DND-41 (cell line): Measurements from ENCODE around the gene ASB4.

Experiments
- ATAC-seq: fragments of 200-7000 bp; cut with Tn5 transposase; 3 replicates; pipeline ENCODE4 v1.9.1; 2021; ENCODE audit warnings: low read depth; ENCODE audit not compliant: insufficient read depth
- DNase-seq: peaks from one replicate; pipeline ENCODE4 v3.0.0-alpha.2; 2020
- H2AFZ ChIP-seq: 2 replicates; pipeline ENCODE4 v1.6.0; 2012; ENCODE audit warnings: low read depth, low read length
- H3K27ac ChIP-seq: 2 replicates; pipeline ENCODE4 v1.5.1; 2012; ENCODE audit warnings: low read length, inconsistent platforms
- H3K27me3 ChIP-seq: fragments of 200-600 bp; sonication (generic); 2 replicates; pipeline ENCODE4 v1.6.0; 2012; ENCODE audit warnings: low read length, mild to moderate bottlenecking, inconsistent platforms; ENCODE audit not compliant: insufficient read depth, poor library complexity
- H3K36me3 ChIP-seq: 2 replicates; pipeline ENCODE4 v1.5.1; 2012; ENCODE audit warnings: low read length, inconsistent platforms; ENCODE audit not compliant: insufficient read depth
- H3K4me1 ChIP-seq: 2 replicates; pipeline ENCODE4 v1.5.1; 2012; ENCODE audit warnings: mild to moderate bottlenecking, low read length; ENCODE audit not compliant: insufficient read depth
- H3K4me2 ChIP-seq: 2 replicates; pipeline ENCODE4 v1.6.0; 2012; ENCODE audit warnings: mild to moderate bottlenecking, moderate library complexity, low read length, inconsistent platforms; ENCODE audit not compliant: insufficient read depth
- H3K4me3 ChIP-seq, 2 experiments: fragments of 200-600 bp in 1 of 2; shearing (Covaris generic) in 1 of 2; 2 replicates each; pipeline ENCODE4 v1.5.1; 2012 to 2016; ENCODE audit warnings: inconsistent platforms in 2 of 2, low read length in 2 of 2, mild to moderate bottlenecking in 2 of 2, low read depth in 1 of 2, moderate library complexity in 1 of 2
- H3K79me2 ChIP-seq: 2 replicates; pipeline ENCODE4 v1.6.0; 2012; ENCODE audit warnings: low read length, inconsistent platforms; ENCODE audit not compliant: insufficient read depth
- H3K9ac ChIP-seq: 2 replicates; pipeline ENCODE4 v1.6.0; 2012; ENCODE audit warnings: low read depth, mild to moderate bottlenecking, inconsistent platforms, low read length, moderate library complexity
- H3K9me3 ChIP-seq: 2 replicates; pipeline ENCODE4 v1.5.1; 2012; ENCODE audit warnings: low read length, moderate library complexity, mild to moderate bottlenecking, inconsistent platforms; ENCODE audit not compliant: insufficient read depth, severe bottlenecking
- H4K20me1 ChIP-seq: 2 replicates; pipeline ENCODE4 v1.6.0; 2012; ENCODE audit warnings: low read length; ENCODE audit not compliant: insufficient read depth
- CTCF ChIP-seq: IDR thresholded peaks from 2 replicates; pipeline ENCODE4 v1.5.1; 2012; ENCODE audit warnings: borderline replicate concordance, low read length, moderate library complexity, mild to moderate bottlenecking; ENCODE audit not compliant: poor library complexity, severe bottlenecking; ENCODE audit errors: extremely low read depth
- EZH2 ChIP-seq: IDR thresholded peaks from 3 replicates; pipeline ENCODE4 v1.6.1; 2012; ENCODE audit warnings: borderline replicate concordance, low read depth, mild to moderate bottlenecking, moderate library complexity, low read length, inconsistent platforms; ENCODE audit not compliant: severe bottlenecking

Gene ASB4

GRCh38 chr7:95581467-95581866 is 95.7 kb downstream of the ASB4 start:
- Histone ChIP-seq H3K4me3 (no peak overlapping the region), H3K4me2 (no peak overlapping the region), H3K36me3 (no peaks in the 10 kb centered on the region), H3K27ac (no peak overlapping the region), H2AFZ (no peak overlapping the region), H3K27me3 (no peaks in the 10 kb centered on the region), H3K79me2 (no peaks in the 10 kb centered on the region), H3K9ac (no peak overlapping the region), H3K4me1 (no peaks in the 10 kb centered on the region), H3K9me3 (no peaks in the 10 kb centered on the region), H4K20me1 (no peaks in the 10 kb centered on the region)
- no peak for ATAC-seq
- no peak for DNase-seq
- TF ChIP-seq CTCF (no peak), EZH2 (no peak)

GRCh38 chr7:95582578-95583293 is 97.0 kb downstream of the ASB4 start:
- Histone ChIP-seq H3K27ac (no peak overlapping the region), H3K4me3 (no peak overlapping the region), H3K27me3 (no peaks in the 10 kb centered on the region), H4K20me1 (no peaks in the 10 kb centered on the region), H3K4me1 (no peaks in the 10 kb centered on the region), H3K9ac (no peak overlapping the region), H3K79me2 (no peaks in the 10 kb centered on the region), H3K4me2 (no peak overlapping the region), H2AFZ (no peak overlapping the region), H3K9me3 (no peaks in the 10 kb centered on the region), H3K36me3 (no peaks in the 10 kb centered on the region)
- DNase-seq, result no peak
- ATAC-seq, result no peak
- TF ChIP-seq CTCF (no peak), EZH2 (no peak)

GRCh38 chr7:95583834-95584621 is 98.3 kb downstream of the ASB4 start:
- H3K9me3 ChIP-seq, result no peaks in the 10 kb centered on the region
- no peak overlapping the region for H3K4me2 ChIP-seq
- no peak overlapping the region for H2AFZ ChIP-seq
- no peak for DNase-seq
- H3K4me3 ChIP-seq, result no peak overlapping the region
- H3K79me2 ChIP-seq, result no peaks in the 10 kb centered on the region
- no peak overlapping the region for H3K27ac ChIP-seq
- TF ChIP-seq CTCF, result no peak
- TF ChIP-seq EZH2, result no peak
- no peaks in the 10 kb centered on the region for H3K4me1 ChIP-seq
- H3K9ac ChIP-seq, result no peak overlapping the region
- ATAC-seq, result no peak
- no peaks in the 10 kb centered on the region for H4K20me1 ChIP-seq
- H3K27me3 ChIP-seq, result no peaks in the 10 kb centered on the region
- no peaks in the 10 kb centered on the region for H3K36me3 ChIP-seq
